HG02973 (cell line): ENCODE data around the gene FSTL3.
"Not testable (repeated sequence)": the region's sequence is repeated elsewhere in the genome, so short reads cannot be mapped to it uniquely, and the experiment has no call there.

Experiments
- ATAC-seq: cut with Tn5 transposase; IDR thresholded peaks from one replicate; pipeline ENCODE4 v1.9.1; 2021; ENCODE audit warnings: moderate library complexity; ENCODE audit not compliant: unreplicated experiment

The FSTL3 gene

GRCh38 chr19:676339-677105 is at the start of gene FSTL3:
TSS of gene FSTL3 (plus strand) at chr19:676392. CDS start at chr19:676424, 32 bp downstream.
- no peak for ATAC-seq

- not testable (repeated sequence) for ATAC-seq
Observed at GRCh38 chr19:626566-626965, 49.6 kb upstream of the FSTL3 start.

GRCh38 chr19:628168-628567 is 48.0 kb upstream of the FSTL3 start:
- ATAC-seq, result no peak

- not testable (repeated sequence) for ATAC-seq
Observed at GRCh38 chr19:629515-629914, 46.7 kb upstream of the FSTL3 start.

- ATAC-seq, result no peak
Observed at GRCh38 chr19:629961-630714, 46.1 kb upstream of the FSTL3 start.

- peak; percentile 18 for ATAC-seq
Observed at GRCh38 chr19:632579-633067, 43.6 kb upstream of the FSTL3 start.

- ATAC-seq, result peak; percentile 71
Observed at GRCh38 chr19:633068-633785, 43.0 kb upstream of the FSTL3 start, which contains the start of gene POLRMT. TSS of gene POLRMT (minus strand) at chr19:633537. CDS start at chr19:633512, 25 bp downstream.

GRCh38 chr19:633786-634639 is 42.2 kb upstream of the FSTL3 start:
- ATAC-seq, result no peak

GRCh38 chr19:634975-635652 is 41.1 kb upstream of the FSTL3 start:
- ATAC-seq, result no peak

GRCh38 chr19:638906-639252 is 37.3 kb upstream of the FSTL3 start:
- no peak for ATAC-seq

GRCh38 chr19:639253-640160 is 36.7 kb upstream of the FSTL3 start, which contains the start of gene FGF22:
TSS of gene FGF22 (plus strand) at chr19:639879. CDS start at chr19:639926, 47 bp downstream.
- no peak for ATAC-seq

GRCh38 chr19:640161-640558 is 36.0 kb upstream of the FSTL3 start:
- ATAC-seq, result no peak

- no peak for ATAC-seq
Observed at GRCh38 chr19:640606-641189, 35.5 kb upstream of the FSTL3 start.

GRCh38 chr19:641702-642101 is 34.5 kb upstream of the FSTL3 start:
- no peak for ATAC-seq

GRCh38 chr19:642767-643727 is 33.1 kb upstream of the FSTL3 start:
- no peak for ATAC-seq

GRCh38 chr19:643736-644135 is 32.5 kb upstream of the FSTL3 start:
- ATAC-seq, result no peak

GRCh38 chr19:644363-644762 is 31.8 kb upstream of the FSTL3 start:
- no peak for ATAC-seq
